HEK293 (cell line): ENCODE data around the gene LCN6.

Source experiments
- EGR2 ChIP-seq: fragments of 450-650 bp; formaldehyde crosslinking; IDR thresholded peaks from 2 replicates; pipeline ENCODE4 v1.5.1; 2016; ENCODE audit warnings: low read depth, missing biosample characterization, missing genetic modification characterization
- OSR2 ChIP-seq: fragments of 450-650 bp; formaldehyde crosslinking; IDR thresholded peaks from 2 replicates; pipeline ENCODE4 v1.5.1; 2016; ENCODE audit warnings: missing biosample characterization, missing genetic modification characterization
- PRDM1 ChIP-seq: fragments of 450-650 bp; formaldehyde crosslinking; IDR thresholded peaks from 2 replicates; pipeline ENCODE4; 2016; ENCODE audit warnings: missing biosample characterization, missing genetic modification characterization
- TSHZ1 ChIP-seq: fragments of 450-650 bp; formaldehyde crosslinking; IDR thresholded peaks from 2 replicates; pipeline ENCODE4 v1.5.1; 2016; ENCODE audit warnings: missing biosample characterization, missing genetic modification characterization, borderline replicate concordance
- WT1 ChIP-seq: fragments of 450-650 bp; formaldehyde crosslinking; IDR thresholded peaks from 2 replicates; pipeline ENCODE4 v1.5.1; 2016; ENCODE audit warnings: missing biosample characterization, missing genetic modification characterization
- YY2 ChIP-seq: fragments of 450-650 bp; formaldehyde crosslinking; IDR thresholded peaks from 2 replicates; pipeline ENCODE4 v1.5.1; 2016; ENCODE audit warnings: missing biosample characterization, missing genetic modification characterization
- ZBTB17 ChIP-seq: fragments of 450-650 bp; formaldehyde crosslinking; IDR thresholded peaks from 2 replicates; pipeline ENCODE4 v1.5.1; 2016; ENCODE audit warnings: missing biosample characterization, missing genetic modification characterization
- ZBTB20 ChIP-seq: fragments of 450-650 bp; formaldehyde crosslinking; IDR thresholded peaks from 2 replicates; pipeline ENCODE4 v1.5.1; 2016; ENCODE audit warnings: missing biosample characterization, missing genetic modification characterization
- ZBTB44 ChIP-seq: fragments of 450-650 bp; IDR thresholded peaks from 2 replicates; pipeline ENCODE4 v1.5.1; 2018; ENCODE audit warnings: missing biosample characterization, mild to moderate bottlenecking, missing genetic modification characterization
- ZBTB7A ChIP-seq: fragments of 450-650 bp; formaldehyde crosslinking; IDR thresholded peaks from 2 replicates; pipeline ENCODE4 v1.5.1; 2016; ENCODE audit warnings: low read depth, missing biosample characterization, missing genetic modification characterization
- ZIC2 ChIP-seq: fragments of 450-650 bp; formaldehyde crosslinking; IDR thresholded peaks from 2 replicates; pipeline ENCODE4 v1.5.1; 2016; ENCODE audit warnings: missing biosample characterization, missing genetic modification characterization
- ZNF114 ChIP-seq: fragments of 450-650 bp; formaldehyde crosslinking; IDR thresholded peaks from 2 replicates; pipeline ENCODE4 v1.5.0; 2017; ENCODE audit warnings: missing biosample characterization, missing genetic modification characterization
- ZNF132 ChIP-seq: fragments of 450-650 bp; formaldehyde crosslinking; IDR thresholded peaks from 2 replicates; pipeline ENCODE4 v1.5.1; 2017; ENCODE audit warnings: missing biosample characterization, missing genetic modification characterization, borderline replicate concordance
- ZNF146 ChIP-seq: fragments of 450-650 bp; formaldehyde crosslinking; IDR thresholded peaks from 2 replicates; pipeline ENCODE4 v1.5.1; 2016; ENCODE audit warnings: missing biosample characterization, missing genetic modification characterization
- ZNF184 ChIP-seq: fragments of 450-650 bp; IDR thresholded peaks from 2 replicates; pipeline ENCODE4 v1.5.1; 2018; ENCODE audit warnings: missing biosample characterization, mild to moderate bottlenecking, missing genetic modification characterization
- ZNF2 ChIP-seq: fragments of 450-650 bp; formaldehyde crosslinking; IDR thresholded peaks from 2 replicates; pipeline ENCODE4 v1.5.1; 2016; ENCODE audit warnings: missing biosample characterization, missing genetic modification characterization
- ZNF223 ChIP-seq: fragments of 450-650 bp; formaldehyde crosslinking; IDR thresholded peaks from 2 replicates; pipeline ENCODE4 v1.5.1; 2016; ENCODE audit warnings: missing biosample characterization, missing genetic modification characterization
- ZNF302 ChIP-seq: fragments of 450-650 bp; formaldehyde crosslinking; IDR thresholded peaks from 2 replicates; pipeline ENCODE4 v1.5.1; 2016; ENCODE audit warnings: missing biosample characterization, missing genetic modification characterization, low read depth
- ZNF48 ChIP-seq: fragments of 450-650 bp; formaldehyde crosslinking; IDR thresholded peaks from 2 replicates; pipeline ENCODE4 v1.5.1; 2016; ENCODE audit warnings: missing biosample characterization, missing genetic modification characterization
- ZNF561 ChIP-seq: fragments of 450-650 bp; IDR thresholded peaks from 2 replicates; pipeline ENCODE4 v1.5.1; 2018; ENCODE audit warnings: missing biosample characterization, missing genetic modification characterization, borderline replicate concordance
- ZNF658 ChIP-seq: fragments of 450-650 bp; formaldehyde crosslinking; IDR thresholded peaks from 2 replicates; pipeline ENCODE4; 2016; ENCODE audit warnings: missing biosample characterization, missing genetic modification characterization
- ZNF660 ChIP-seq: fragments of 450-650 bp; IDR thresholded peaks from 2 replicates; pipeline ENCODE4 v1.5.1; 2018; ENCODE audit warnings: missing biosample characterization, mild to moderate bottlenecking, missing genetic modification characterization
- ZNF664 ChIP-seq: fragments of 450-650 bp; formaldehyde crosslinking; IDR thresholded peaks from 2 replicates; pipeline ENCODE4 v1.5.1; 2016; ENCODE audit warnings: missing biosample characterization, missing genetic modification characterization
- ZNF791 ChIP-seq: fragments of 450-650 bp; formaldehyde crosslinking; IDR thresholded peaks from 2 replicates; pipeline ENCODE4 v1.5.1; 2016; ENCODE audit warnings: missing biosample characterization, missing genetic modification characterization
- ZNF843 ChIP-seq: fragments of 450-650 bp; formaldehyde crosslinking; IDR thresholded peaks from 2 replicates; pipeline ENCODE4 v1.5.1; 2016; ENCODE audit warnings: missing biosample characterization, missing genetic modification characterization
- ZSCAN18 ChIP-seq: fragments of 450-650 bp; formaldehyde crosslinking; IDR thresholded peaks from 2 replicates; pipeline ENCODE4 v1.5.1; 2016; ENCODE audit warnings: missing biosample characterization, missing genetic modification characterization
- TF ChIP-seq, protein P1 (sequence below): fragments of 450-650 bp; formaldehyde crosslinking; IDR thresholded peaks from 2 replicates; pipeline ENCODE4 v1.5.1; 2016; ENCODE audit warnings: missing biosample characterization, missing genetic modification characterization
- TF ChIP-seq, protein P2 (sequence below): fragments of 450-650 bp; formaldehyde crosslinking; IDR thresholded peaks from 2 replicates; pipeline ENCODE4 v1.5.1; 2016; ENCODE audit warnings: missing biosample characterization, missing genetic modification characterization
- TF ChIP-seq, protein P3 (sequence below): fragments of 450-650 bp; formaldehyde crosslinking; IDR thresholded peaks from 2 replicates; pipeline ENCODE4 v1.5.1; 2016; ENCODE audit warnings: missing biosample characterization, missing genetic modification characterization

LCN6 gene

GRCh38 chr9:136728080-136728547, 20.2 kb downstream of the LCN6 start (continued):
- TF ChIP-seq ZSCAN18, result peak; percentile 91; the same call in 1 of the 2 replicates
- no peak for TF ChIP-seq ZNF48
- TF ChIP-seq ZNF114 (tag by site-specific recombination), result no peak
- TF ChIP-seq ZNF843 (tag by site-specific recombination), result peak; percentile 41; the same call in 1 of the 2 replicates
- TF ChIP-seq ZNF791 (tag by site-specific recombination), result no peak
- TF ChIP-seq, protein P1, sequence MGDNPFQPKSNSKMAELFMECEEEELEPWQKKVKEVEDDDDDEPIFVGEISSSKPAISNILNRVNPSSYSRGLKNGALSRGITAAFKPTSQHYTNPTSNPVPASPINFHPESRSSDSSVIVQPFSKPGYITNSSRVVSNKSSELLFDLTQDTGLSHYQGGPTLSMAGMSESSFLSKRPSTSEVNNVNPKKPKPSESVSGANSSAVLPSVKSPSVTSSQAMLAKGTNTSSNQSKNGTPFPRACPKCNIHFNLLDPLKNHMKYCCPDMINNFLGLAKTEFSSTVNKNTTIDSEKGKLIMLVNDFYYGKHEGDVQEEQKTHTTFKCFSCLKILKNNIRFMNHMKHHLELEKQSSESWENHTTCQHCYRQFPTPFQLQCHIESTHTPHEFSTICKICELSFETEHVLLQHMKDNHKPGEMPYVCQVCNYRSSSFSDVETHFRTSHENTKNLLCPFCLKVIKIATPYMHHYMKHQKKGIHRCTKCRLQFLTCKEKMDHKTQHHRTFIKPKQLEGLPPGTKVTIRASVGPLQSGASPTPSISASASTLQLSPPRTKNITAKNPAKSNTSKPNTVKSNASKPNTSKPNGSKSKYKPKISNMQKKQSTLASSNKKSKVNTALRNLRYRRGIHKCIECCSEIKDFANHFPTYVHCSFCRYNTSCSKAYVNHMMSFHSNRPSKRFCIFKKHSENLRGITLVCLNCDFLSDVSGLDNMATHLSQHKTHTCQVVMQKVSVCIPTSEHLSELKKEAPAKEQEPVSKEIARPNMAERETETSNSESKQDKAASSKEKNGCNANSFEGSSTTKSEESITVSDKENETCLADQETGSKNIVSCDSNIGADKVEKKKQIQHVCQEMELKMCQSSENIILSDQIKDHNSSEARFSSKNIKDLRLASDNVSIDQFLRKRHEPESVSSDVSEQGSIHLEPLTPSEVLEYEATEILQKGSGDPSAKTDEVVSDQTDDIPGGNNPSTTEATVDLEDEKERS, result no peak
- TF ChIP-seq TSHZ1 (tag by site-specific recombination), result peak; percentile 44; the same call in 1 of the 2 replicates
- 0 out of 2 replicates have a peak, but pooled peaks have one; percentile 7 for TF ChIP-seq OSR2 (tag by site-specific recombination)
- TF ChIP-seq ZNF660 (tag by site-specific recombination), result peak; percentile 98
- peak; percentile 29 for TF ChIP-seq ZIC2 (tag by site-specific recombination)
- TF ChIP-seq, protein P2, sequence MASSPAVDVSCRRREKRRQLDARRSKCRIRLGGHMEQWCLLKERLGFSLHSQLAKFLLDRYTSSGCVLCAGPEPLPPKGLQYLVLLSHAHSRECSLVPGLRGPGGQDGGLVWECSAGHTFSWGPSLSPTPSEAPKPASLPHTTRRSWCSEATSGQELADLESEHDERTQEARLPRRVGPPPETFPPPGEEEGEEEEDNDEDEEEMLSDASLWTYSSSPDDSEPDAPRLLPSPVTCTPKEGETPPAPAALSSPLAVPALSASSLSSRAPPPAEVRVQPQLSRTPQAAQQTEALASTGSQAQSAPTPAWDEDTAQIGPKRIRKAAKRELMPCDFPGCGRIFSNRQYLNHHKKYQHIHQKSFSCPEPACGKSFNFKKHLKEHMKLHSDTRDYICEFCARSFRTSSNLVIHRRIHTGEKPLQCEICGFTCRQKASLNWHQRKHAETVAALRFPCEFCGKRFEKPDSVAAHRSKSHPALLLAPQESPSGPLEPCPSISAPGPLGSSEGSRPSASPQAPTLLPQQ (tag by site-specific recombination), result peak; percentile 91
- TF ChIP-seq ZNF658 (tag by site-specific recombination), result no peak
- peak; percentile 58 for TF ChIP-seq ZNF146 (tag by site-specific recombination)
- no peak for TF ChIP-seq ZNF132 (tag by site-specific recombination)
- TF ChIP-seq ZBTB44 (tag by site-specific recombination), result peak; percentile 76
- 0 out of 2 replicates have a peak, but pooled peaks have one; percentile 7 for TF ChIP-seq ZNF664 (tag by site-specific recombination)
- TF ChIP-seq PRDM1, result no peak
- peak; percentile 52; the same call in 1 of the 2 replicates for TF ChIP-seq YY2
- peak; percentile 78 for TF ChIP-seq EGR2 (tag by site-specific recombination)
- peak; percentile 39; the same call in 1 of the 2 replicates for TF ChIP-seq ZBTB20 (tag by site-specific recombination)
- peak; percentile 90; the same call in 1 of the 2 replicates for TF ChIP-seq ZNF561
- peak; percentile 33; the same call in 1 of the 2 replicates for TF ChIP-seq ZBTB17 (tag by site-specific recombination)
- peak; percentile 22; the same call in 1 of the 2 replicates for TF ChIP-seq WT1 (tag by site-specific recombination)
- TF ChIP-seq ZNF184 (tag by site-specific recombination), result peak; percentile 44; the same call in 1 of the 2 replicates
- TF ChIP-seq ZNF302, result no peak
- TF ChIP-seq ZNF2 (tag by site-specific recombination), result peak; percentile 36; the same call in 1 of the 2 replicates
- TF ChIP-seq ZNF223 (tag by site-specific recombination), result no peak
- TF ChIP-seq, protein P3, sequence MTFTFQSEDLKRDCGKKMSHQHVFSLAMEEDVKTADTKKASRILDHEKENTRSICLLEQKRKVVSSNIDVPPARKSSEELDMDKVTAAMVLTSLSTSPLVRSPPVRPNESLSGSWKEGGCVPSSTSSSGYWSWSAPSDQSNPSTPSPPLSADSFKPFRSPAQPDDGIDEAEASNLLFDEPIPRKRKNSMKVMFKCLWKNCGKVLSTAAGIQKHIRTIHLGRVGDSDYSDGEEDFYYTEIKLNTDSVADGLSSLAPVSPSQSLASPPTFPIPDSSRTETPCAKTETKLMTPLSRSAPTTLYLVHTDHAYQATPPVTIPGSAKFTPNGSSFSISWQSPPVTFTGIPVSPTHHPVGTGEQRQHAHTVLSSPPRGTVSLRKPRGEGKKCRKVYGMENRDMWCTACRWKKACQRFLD, result no peak
- TF ChIP-seq ZBTB7A (tag by site-specific recombination), result no peak
